GM21447 (cell line): ENCODE measurements around the gene PTPN23.

Experiments
- ATAC-seq: cut with Tn5 transposase; IDR thresholded peaks from one replicate; pipeline ENCODE4 v1.9.1; 2021; ENCODE audit not compliant: unreplicated experiment

PTPN23 gene

DNA sequence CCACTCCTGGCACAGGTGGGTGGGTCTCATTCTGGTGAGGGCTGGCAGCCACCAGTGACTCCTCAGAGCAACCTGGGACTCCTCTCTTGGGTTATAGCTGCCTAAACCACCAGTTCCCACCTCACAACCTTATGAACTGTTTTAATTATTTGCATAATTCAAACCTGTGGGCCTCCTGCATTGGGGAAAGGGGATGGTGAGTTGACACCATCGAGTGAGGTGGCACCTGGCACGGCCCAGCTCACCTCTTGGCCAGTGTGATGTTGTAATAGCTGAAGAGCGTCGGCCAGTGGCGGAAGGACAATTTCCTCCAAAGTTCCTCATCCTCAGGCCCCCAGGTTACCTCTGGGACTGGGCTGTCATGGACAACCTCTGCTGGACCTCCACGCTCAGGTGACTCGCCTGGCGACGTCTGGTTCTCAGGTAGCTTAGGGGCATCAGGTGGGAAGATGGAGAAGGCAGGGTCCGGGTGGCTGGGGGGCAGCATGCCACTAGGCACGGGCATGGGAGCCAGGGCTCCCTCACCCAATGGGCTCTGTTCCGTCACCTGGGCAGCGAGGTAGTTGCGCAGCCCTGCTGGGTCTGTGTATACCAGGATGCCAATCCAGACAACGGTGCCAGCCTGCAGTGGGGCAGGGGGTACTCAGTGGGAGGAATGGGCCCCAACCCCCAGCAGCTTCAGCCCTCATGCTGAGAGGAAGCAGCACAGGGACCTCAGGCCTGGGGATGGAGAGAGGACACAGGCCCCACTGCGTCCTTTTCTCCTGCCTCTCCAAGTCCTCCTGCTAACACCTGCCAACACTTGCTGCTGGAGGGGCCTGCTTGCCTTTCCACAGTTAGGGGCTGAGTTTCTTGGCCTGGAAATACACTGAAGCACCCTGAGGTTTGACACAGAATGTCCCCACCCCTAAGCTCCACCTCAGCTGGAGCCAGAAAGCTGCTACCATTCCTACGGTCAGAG is 38.5 kb downstream of the PTPN23 start:
- ATAC-seq: no peak

DNA sequence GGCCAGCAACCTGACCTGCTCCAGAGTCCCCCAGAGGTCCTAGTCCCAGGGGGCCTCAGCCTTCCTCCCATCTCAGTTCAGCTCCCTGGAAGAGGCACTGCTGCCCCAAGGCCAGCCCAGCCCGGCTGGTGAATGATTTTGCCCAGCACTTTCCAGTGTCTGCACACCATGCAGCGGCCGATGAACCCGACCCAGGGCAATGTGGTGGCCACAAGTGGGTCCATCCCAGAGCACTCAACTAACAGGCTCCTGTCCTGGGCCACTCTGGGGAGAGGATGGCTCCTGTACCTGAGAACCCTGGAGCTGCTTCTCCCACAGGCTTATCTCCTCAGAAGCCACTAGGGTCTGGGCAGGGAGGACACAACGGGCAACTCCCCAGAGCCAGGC is 39.2 kb downstream of the PTPN23 start:
- no peak for ATAC-seq

DNA sequence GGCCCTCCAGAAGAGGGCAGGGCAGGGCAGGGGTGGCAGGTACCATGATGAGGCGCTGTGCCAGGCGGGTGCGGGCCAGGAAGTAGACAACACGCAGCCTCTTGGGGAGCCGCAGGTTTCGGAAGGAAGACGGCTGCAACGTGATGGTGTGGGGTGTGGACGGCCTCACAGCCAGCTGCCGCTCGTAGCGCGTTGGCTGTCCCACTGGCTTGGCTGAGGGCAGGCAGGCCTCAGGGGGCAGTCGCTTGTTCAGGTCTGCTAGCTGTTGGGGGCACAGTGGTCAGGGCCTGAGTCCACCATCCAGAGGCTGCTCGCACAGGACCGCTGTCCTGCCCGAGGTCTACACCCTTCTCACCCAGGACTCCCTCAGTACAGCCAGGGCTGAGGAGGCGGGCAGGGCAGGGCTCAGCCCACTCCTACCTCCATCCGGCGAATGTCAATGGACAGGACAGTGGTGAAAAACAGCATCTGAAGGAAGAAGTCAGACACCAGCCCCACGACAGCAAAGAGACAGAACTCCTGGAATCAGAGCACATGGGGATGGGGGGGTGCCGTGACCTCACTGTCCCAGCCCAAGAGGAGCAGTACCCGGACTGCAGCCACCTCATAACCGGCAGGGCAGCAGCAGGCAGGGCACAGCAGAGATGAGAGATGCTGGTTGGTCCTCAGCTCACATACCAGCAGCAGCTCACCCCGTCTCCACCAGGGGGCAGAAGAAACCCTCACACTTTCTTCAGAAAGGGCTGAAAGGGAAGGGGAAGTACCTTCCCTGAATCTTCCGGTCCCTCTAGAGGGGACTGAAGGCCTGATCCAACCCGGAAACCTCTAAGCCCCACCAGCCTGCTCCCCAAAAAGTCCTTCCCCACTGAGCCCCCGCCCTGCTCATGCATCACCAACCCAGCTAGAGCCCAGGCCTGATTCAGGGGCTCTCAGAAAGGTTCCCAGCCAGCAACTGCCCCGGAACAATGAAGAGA is 40.0 kb downstream of the PTPN23 start:
- peak; percentile 77 for ATAC-seq

DNA sequence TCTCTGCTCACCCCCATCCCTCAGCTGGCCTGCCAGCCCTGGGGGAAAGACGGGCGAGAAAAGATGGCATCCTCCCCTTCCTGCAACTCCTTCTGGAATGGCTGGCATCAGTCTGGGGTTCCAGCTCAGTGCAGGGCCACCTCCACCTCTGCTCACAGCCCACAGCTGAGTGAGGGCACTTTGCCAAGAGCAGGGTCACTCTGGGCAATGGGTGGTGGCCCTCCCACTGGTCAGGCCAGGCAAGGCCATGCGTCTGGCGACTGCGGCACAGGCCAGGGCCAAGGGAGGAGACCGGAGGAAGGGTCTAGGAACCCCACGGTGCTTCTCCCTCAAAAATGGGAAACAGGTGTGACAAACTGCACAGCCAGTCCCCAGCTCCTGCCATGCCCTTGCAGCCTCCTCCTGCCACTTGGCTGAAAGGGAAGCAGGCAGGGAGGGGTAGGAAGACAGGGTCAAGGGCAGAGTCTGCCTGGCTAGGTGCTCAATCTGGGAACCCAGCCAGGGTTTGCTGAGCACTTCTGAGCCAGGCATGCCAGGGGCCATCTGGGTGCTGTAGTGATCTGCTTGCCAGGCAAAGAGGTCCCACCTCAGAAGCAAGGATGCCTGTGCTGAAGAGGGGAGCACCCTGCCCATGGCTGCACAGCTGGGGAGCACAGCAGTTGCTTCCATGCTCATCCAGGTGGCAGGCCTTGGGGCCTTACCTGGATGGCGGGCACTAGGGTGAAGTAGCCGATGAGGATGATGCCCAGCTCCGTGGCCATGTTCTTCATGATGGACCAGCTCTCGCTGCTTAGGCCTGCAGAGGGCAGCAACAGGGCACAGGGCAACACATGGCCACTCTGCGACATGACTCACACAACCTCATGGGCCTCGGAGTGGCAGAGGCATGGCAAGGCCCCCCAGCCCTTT is 41.2 kb downstream of the PTPN23 start:
- ATAC-seq: no peak

DNA sequence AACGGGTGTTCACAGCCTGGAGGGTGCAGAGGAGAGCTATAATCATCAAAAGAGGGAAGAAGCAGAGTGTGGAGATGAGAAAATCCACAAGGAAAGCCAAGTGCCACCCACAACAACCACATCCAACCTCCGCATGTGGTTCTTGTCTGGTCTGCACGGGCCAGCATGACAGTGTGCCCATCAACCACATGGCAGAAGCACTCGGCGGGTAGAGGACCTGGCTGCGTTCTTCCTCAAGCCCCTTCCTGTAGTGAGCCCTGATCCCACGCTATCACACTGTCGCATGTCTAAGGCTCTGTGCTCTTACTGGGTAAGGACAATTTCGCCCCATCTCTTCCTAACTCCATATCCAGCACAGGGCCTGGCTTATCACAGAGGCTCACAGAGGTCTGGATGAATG is 41.9 kb downstream of the PTPN23 start:
- ATAC-seq: no peak

DNA sequence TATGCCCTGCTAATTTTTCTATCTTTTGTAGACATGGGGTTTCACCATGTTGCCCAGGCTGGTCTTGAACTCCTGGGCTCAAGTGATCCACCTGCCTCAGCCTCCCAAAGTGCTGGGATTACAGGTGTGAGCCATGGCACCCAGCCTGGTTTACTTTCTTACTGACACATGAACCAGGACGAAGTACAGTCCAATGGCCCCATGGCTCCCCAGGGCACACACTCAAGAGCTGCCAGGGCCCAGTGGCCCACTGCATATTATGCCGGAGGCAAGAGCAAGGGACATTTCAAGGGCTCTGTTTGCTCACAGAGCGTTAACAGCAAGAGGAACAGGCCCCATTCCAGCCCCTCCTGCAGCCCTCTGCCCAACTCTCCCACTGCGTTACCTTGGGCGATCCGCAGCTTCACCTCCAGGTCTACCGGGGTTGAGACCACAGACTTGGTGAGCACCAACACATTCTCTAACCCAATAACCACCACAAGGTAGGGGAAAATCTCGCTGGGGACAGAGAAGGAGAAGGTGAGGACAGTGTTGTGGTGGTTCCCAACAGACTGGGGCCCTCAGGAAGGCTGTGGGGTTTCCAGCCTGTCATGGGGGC is 42.8 kb downstream of the PTPN23 start:
- ATAC-seq: no peak

DNA sequence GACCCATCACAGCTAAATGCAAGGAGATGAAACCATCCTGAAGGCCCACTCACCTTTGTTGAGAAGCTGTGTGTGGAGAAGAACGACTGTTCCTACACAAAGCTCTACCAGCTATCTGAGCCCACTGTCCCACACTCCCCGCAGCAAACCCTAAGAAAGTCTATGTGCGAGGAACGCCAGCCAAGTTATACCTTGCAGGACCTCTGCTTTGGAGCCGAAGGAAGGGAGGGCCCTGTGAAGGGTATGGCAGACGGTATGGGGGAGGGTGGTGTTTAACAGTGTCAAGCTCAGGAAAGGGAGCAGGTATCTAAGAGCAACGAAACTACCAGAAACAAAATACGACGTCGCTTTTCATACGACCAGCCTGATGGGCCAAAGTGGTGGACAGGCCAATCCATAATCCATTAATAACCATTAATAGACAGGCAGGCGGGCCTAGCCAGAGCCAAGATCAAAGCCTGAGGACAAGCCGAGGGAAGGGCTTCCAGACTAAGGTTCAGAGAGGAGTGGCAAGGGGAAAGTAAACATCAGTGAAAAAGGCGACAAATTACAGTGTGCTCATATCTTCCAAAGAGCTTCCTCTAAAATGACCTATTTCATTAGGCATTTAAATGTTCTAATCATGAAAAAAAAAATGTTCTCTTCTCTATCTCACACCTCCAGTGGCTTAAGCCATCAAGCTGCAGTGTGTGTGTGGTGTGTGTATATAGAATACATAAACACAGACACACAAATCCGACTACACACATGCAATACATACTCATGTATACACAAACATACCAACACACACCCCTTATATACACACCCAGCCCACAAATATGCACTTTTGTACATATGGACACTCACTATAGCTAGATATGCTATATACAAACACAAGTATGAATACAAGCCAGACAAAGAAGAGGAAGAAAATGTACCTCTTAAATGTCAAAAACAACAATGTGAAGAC is 43.9 kb downstream of the PTPN23 start:
- no peak for ATAC-seq

DNA sequence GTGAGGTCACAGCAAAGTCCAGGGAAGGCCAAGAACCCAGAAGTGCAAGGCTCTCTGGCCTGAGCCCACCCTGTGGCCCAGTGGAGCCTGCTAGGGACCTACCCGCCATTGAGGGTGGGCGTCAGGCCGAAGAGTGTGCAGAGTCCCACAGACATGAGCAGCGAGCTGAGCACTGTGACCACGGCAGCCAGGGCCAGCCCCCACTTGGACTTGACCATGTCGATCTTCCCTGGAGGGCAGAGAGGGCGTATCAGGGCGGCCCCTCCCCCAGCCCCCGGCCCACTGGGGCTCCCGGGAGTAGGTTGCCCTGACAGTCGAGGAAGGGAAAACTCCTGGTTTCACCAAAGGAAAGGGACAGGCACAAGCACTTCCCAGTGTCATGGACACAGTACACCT is 44.6 kb downstream of the PTPN23 start:
- no peak for ATAC-seq

DNA sequence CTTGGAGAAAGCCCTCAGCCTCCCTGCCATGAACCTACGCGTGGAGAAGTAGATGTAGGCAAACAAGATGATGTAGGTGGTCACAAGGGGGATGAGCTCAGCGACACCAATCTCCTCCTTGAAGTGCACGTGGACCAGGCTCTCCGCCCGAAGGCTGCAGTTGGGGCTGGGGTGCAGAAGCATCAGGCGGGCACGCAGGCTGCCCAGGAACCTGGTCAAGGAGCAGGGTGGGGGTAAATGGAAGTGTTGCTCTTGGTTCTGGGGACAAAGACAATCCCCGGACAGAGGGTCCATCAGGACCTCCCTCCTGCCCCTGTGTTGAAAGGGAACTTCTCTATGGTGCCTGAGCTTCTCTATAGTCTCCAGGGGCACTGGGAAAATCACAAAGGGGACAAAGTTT is 45.1 kb downstream of the PTPN23 start:
- no peak for ATAC-seq

DNA sequence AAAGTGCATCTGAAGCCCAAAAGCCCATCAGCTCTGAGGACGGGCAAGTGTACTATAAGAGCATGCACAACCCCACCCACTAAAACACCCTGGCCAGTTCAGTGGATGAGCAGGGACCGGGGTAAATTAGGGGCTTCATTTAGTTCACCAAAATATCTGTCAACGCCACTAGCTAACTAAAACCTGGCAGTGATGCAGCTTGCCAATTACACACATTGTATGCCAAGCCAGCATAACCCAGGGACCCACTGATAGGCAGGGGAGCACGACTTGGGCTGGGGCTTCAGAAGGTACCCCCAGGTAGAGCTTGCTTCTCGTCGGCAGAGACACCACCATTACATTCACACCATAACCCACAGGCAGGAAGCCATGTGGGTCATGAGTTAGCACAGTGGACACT is 47.0 kb downstream of the PTPN23 start:
- no peak for ATAC-seq

DNA sequence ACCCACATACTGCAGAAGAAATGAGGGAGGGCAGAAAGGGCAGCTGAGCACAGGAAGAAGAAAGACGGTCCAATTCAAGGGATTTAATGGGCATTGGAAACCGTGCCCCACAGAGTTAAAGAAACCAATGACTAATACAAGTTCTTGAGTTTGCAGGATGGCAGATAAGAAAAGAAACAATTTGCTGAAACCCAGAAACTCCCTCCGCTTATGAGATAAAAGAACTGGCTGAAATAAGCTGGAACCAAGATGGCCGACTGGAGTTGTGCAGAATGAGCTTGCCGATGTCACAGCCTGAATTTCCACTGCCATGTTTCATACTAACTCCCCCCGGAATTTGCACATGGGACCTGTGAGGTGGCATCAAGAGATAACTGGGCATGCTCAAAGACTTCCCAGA is 47.8 kb downstream of the PTPN23 start:
- ATAC-seq: no peak

DNA sequence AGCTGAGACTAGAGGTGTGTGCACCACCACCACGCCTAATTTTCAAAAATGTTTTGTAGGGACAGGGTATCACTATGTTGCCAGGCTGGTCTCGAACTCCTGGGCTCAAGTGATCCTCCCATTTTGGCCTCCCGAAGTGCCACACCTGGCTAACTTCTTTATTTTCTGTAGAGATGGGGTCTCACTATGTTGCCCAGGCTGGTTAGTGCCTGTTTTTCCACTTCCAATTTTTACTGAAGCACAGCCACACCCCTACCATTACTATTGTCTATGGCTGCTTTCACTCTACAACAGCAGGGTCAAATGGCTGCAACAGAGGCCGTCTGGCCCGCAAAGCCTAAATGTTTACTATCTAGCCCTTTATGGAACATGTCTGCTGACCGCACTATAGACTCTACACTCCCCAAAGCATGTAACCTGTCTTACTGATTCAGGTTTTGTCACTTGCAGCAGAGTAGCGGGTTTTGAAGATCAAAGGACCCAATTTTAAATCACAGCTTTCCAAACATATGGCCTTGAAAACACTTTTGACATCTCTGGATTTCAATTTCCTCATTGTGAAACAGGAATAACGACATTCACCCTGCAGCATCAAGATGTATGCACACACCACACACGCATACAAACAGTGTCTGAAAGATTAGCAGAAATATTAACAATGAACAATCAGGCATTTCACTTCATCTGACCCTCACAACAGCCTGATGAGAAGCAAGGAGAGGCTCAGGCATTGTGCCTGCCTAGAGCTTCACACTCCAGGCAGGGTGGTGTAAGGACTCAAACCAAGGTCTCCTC is 48.9 kb downstream of the PTPN23 start:
- ATAC-seq: no peak

DNA sequence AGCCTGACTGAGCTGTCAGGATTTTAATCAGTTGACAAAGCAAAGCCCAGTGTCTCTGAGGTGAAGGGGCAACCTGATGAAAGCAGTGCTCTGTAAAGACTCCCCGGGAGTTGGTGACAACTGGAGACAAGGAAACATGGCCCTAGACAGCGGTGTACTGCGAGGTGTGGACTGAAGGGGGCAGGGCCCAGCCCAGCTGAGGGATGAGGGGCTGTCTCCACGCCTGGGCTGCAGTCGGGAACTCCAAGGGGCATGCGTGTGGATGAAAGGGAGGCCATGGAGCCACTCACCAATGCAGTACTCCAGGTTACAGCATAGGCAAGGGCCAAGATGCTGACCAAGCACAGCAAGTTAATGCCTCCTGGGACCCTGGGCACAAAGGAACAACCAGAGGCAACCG is 49.8 kb downstream of the PTPN23 start:
- no peak for ATAC-seq

DNA sequence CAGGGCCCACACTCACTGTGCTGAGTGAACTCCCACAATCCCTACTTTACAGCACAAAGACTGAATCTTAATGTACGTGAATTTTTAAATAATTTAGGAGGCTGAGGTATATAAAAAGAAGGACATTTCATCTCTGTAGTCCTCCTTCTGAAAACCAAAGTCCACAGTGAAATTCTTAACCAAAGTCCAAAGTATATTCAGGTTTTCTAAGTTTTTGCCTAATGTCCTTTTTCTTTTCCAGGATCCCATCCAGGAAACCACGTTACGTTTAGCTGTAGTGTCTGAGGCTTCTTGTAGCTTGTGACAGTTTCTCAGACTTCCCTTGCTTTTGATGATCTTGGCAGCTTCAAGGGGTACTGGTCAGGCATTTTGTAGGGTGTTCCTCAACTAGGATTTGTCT is 50.4 kb downstream of the PTPN23 start:
- no peak for ATAC-seq

DNA sequence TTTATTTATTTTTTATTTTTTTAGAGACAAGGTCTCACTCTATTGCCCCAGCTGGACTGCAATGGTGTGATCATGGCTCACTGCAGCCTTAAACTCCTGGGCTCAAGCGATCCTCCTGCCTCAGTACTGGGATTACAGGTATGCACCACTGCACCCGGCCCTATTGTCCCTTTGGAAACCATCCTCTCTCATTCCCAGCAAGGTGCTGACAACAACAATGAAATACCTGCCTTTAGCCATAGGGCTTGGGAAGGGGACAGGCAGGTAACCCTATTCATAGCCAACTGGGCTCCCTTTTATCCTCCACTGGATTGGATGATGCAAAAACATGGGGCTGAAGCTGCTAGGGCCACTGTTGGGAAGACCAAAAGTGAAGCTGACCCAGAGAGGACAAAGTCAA is 51.9 kb downstream of the PTPN23 start:
- ATAC-seq: no peak

DNA sequence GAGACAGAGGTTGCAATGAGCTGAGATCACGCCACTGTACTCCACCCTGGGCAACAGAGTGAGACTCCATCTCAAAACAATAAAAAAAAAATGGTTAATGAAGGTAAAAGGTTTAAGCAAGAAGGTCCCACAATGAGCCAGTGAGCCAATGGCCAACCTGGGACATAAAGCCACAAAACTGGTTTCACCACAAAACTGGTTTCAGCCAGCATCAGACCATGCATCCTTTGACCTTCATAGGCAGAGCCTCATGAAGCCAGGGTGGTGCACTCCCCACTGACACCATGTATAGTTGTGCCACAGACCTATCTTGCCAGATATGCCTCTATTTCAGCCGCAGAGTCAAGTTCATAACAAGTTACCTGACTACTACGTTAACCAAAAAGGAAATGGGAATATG is 53.0 kb downstream of the PTPN23 start:
- ATAC-seq: no peak

DNA sequence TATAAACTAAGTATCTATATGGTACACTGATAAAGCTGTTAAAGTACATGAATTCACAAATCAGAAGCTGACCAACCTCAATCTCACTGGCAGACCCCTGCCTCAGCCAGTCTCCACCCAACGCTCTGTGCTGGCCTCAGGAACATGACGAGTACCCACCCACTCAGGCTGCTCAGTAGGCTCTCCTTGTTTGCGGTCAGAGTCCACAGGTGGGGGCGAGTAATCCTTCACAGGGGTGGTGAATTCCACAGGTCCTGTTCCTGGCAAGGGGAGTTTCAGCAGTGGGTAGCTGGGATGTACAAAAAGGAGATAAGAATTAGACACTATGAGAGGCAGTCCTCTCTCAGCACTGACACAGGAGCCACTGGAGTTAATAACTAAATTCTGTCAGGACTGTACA is 54.0 kb downstream of the PTPN23 start:
- ATAC-seq: no peak

DNA sequence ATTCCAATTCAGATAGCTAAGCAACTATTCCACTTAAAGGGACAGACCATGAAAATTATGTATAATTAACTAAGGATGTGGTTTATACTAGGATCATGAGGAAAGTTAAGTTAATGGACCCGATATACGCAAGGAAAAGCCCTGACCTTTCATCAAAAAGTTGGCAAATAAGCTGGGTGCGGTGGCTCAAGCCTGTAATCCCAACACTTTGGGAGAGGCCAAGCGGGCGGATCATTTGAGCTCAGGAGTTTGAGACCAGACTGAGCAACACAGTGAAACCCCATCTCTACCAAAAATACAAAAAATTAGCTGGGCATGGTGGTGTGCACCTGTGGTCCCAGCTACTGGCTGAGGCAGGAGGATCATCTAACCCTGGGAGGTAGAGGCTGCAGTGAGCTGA is 55.4 kb downstream of the PTPN23 start:
- ATAC-seq: no peak

DNA sequence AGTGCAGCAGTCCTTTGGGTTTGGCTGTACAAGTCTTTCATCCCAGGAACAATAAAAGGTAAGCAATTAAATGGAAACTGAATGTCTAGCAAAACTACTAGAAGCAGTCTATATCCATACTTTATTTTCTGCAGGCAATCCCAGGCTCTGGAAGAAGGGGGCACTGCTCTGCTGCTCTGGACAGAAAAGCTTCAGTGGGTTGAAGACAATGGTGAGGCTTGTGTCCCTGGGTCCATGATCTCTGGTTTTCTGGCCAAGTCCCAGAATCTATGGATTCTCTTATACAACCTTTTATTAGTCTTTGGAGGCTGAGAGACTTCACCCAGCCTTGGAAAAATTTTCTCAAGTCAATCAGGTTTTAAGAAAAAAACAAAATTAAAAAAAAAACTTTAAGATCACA is 59.3 kb downstream of the PTPN23 start:
- ATAC-seq: no peak
